ENCODE measurements around the gene ERICH2. TPM values are rescaled to one million over a fixed set of nuclear protein-coding genes. Genes with fewer than 3 reads are reported as not detected.

Gene ERICH2
- total and polyA plus RNA-seq, 2 experiments from 2014 or later, result 3.5 TPM; not detected in 1

DNA sequence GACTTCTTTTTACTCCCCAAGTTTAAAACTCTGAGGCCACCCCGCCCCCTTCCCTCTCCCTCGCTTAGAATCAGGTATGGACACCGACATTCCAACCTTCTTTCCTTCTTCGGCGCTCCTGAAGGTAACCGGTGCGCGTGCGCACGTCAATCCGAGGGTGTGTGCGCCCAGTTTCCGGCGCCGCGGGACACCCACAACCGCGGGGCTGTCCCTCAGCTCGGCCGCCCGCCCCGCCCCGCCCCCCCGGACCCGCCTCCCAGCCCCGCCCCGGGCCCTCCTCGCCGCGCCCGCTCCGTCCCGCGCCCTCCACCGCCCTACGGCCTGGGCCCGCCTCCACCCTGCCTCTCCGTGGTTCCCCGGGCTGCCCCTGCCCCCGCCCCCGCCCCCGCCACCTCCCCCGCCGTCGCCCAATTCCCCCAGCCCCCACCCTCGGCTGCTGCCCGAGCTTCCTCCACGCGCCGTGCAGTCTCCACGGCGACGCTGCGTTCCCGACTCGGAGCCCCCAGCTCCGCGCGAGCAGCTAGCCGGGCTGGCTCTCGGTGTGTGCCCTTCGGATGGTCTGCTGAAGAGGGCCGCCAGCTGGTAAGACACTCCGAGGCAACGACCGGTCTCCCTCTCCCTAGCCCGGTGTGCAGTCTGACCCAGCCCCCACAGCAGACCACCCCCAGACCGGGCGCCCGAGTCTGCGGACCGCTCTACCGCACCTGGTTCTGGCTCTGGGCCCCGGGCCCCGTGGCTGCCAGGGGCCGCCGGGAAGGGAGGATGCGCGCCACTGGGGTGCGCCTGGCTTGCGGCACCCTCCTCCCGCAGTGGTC lies 635 bp downstream of the ERICH2 start:
- H2AFZ ChIP-seq, result peak overlapping the region; percentile 82
- peaks cover 19% of the 10 kb centered on the region for H3K4me1 ChIP-seq (ENCODE audit: insufficient read depth)
- no peaks in the 10 kb centered on the region for H3K79me2 ChIP-seq (replicated peaks; ENCODE audit: insufficient read depth)
- Mint-ChIP-seq H3K4me3 (peak overlapping the region; percentile 83), H3K27me3 (ENCODE audit: insufficient read depth, low read depth, poor library complexity) (no peaks in the 10 kb centered on the region), H3K27ac (peak overlapping the region; percentile 91), H3K36me3 (ENCODE audit: low read depth) (no peaks in the 10 kb centered on the region), H3K4me1 (peaks cover 28% of the 10 kb centered on the region), H3K9me3 (no peaks in the 10 kb centered on the region)
- H3K27ac ChIP-seq (ENCODE audit: low read depth), result peak overlapping the region; percentile 89
- no peaks in the 10 kb centered on the region for H3K9me2 ChIP-seq (ENCODE audit: insufficient read depth)
- H3F3A ChIP-seq (replicated peaks; ENCODE audit: low read depth), result no peaks in the 10 kb centered on the region
- ATAC-seq (peak; percentile 89), DNase-seq (ENCODE audit: low spot score) (peak; percentile 94)
- no peaks in the 10 kb centered on the region for H4K20me1 ChIP-seq (replicated peaks; ENCODE audit: insufficient read depth)
- peak overlapping the region; percentile 72 for H3K4me2 ChIP-seq
- TF ChIP-seq NANOG (IDR thresholded peaks at IDR 0.05; ENCODE audit: borderline replicate concordance), result no peak
- no peak for TF ChIP-seq JUNB (IDR thresholded peaks at IDR 0.05; ENCODE audit: unreplicated experiment)
- TF ChIP-seq EZH2phosphoT487 (IDR thresholded peaks at IDR 0.05; ENCODE audit: unreplicated experiment), result no peak
- TF ChIP-seq ZNF331 (CRISPR knock-in tag; IDR thresholded peaks at IDR 0.05; ENCODE audit: low read depth), result no peak
- no peak for TF ChIP-seq ZNF462 (CRISPR knock-in tag; IDR thresholded peaks at IDR 0.05)
- TF ChIP-seq POLR2AphosphoS5 (IDR thresholded peaks at IDR 0.05; ENCODE audit: low read depth), result peak; percentile 62
- H3K4me3 ChIP-seq, result peak overlapping the region; percentile 63
- H3K36me3 ChIP-seq (ENCODE audit: insufficient read depth), result no peaks in the 10 kb centered on the region
- no peaks in the 10 kb centered on the region for H3K27me3 ChIP-seq (ENCODE audit: insufficient read depth)
